GM10266 (cell line): Measurements from ENCODE around the gene USP22.

Experiments used
- DNase-seq: peaks from one replicate; pipeline ENCODE4 v3.0.0; 2012; ENCODE audit errors: extremely low spot score
- TF ChIP-seq, protein P1 (sequence below): IDR thresholded peaks from 2 replicates; pipeline ENCODE4 v1.5.1; 2012; ENCODE audit warnings: mild to moderate bottlenecking, low read depth; ENCODE audit not compliant: control insufficient read depth, insufficient read depth; ENCODE audit errors: missing control alignments

USP22 gene

DNA sequence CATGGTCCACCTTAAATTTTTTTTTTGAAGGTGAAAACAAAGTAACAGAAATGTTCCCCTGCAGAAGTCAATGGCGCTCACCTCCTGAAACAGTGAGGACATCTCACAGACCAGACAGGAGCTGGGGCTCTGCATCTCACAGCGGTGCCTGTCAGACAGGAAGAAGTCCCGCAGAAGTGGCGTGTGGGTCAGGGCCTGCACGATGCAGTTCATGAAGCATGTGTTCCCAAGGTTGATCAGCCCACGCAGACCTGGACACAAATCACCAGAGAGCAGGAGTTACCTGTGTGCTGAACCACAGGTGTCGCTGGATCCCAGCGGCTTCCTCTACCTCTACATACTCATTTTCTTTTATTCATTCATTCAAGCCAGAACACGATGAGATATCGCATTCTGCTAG, 24.9 kb downstream of the USP22 start:
- no peak for DNase-seq
- TF ChIP-seq, protein P1, sequence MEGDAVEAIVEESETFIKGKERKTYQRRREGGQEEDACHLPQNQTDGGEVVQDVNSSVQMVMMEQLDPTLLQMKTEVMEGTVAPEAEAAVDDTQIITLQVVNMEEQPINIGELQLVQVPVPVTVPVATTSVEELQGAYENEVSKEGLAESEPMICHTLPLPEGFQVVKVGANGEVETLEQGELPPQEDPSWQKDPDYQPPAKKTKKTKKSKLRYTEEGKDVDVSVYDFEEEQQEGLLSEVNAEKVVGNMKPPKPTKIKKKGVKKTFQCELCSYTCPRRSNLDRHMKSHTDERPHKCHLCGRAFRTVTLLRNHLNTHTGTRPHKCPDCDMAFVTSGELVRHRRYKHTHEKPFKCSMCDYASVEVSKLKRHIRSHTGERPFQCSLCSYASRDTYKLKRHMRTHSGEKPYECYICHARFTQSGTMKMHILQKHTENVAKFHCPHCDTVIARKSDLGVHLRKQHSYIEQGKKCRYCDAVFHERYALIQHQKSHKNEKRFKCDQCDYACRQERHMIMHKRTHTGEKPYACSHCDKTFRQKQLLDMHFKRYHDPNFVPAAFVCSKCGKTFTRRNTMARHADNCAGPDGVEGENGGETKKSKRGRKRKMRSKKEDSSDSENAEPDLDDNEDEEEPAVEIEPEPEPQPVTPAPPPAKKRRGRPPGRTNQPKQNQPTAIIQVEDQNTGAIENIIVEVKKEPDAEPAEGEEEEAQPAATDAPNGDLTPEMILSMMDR, result no peak

DNA sequence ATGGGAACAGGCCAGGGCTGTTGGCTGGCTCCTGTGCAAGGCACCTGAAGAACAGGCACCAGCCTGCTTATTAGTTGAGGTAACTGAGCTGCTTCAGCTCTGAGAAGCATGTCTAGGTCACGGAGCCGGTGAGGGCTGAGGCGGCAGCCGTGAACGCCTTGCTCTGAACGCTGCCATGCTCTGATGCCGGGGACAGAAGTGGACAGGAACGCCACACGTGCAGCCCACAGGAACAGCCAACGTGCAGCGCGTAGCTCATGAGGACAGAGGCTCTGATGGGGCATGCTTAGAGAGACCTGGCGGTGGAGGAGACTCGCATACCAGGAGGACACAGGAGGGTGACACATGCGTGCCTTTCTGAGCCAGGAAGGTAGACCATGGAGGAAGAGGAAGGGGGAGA, 25.6 kb downstream of the USP22 start:
- TF ChIP-seq, protein P1, result no peak
- DNase-seq, result no peak

DNA sequence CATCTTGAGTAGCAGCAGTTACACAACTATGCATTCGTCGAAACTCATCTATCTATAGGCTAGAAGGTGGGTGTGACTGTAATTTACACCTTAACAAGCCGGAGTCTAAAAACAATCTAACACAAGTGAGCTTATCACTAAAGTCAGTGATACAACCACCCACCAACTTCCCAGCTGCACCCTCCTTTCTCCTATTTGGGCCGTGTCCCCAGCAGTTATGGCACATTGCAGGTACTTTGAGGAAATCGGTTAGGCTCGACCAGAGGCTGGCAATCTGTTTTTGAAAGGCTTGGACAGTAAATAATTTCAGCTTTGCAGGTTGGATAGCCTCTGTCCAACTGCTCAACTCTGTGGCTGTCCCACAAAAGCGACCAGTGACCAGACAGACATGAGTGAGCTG, 26.0 kb downstream of the USP22 start:
- no peak for DNase-seq
- TF ChIP-seq, protein P1, result no peak

DNA sequence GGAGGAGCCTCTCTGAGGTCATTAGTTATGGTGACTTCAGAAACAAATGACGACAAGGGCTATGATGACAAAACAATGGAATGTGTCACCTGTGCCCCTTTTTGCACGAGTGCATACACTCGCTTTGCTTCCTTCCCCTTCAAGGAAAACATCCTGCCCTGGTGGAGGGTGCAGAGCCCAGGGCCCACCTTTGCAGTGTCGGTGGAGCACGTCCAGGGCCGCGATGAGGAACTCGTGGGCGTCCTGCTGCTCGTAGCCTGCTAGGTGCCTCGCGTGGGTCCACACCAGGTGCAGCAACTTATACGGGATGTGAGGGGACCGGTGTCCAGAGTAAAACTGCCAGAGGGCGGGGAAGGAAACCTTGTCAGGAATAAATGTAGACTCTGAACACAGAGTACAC, 27.2 kb downstream of the USP22 start:
- TF ChIP-seq, protein P1, result no peak
- DNase-seq, result no peak

DNA sequence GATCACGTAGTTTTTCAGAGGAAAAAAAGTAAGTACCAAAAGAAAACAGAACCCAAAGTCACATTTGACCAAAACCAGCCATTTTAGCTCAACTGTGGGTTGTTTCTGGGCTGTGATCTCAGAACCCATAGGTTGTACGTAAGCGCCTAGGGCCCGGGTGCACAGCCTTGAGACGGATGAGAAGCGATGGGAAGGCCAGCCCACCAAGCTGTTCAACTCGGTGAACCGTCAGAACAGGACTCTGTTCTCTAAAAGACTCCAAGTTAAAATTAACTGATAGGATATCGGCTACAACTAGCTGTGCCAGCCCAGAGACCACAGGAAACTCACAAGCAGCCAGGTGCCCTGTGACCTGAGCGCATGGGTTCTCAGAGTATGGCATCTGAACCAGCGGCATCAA, 28.3 kb downstream of the USP22 start:
- DNase-seq, result no peak
- TF ChIP-seq, protein P1, result no peak

DNA sequence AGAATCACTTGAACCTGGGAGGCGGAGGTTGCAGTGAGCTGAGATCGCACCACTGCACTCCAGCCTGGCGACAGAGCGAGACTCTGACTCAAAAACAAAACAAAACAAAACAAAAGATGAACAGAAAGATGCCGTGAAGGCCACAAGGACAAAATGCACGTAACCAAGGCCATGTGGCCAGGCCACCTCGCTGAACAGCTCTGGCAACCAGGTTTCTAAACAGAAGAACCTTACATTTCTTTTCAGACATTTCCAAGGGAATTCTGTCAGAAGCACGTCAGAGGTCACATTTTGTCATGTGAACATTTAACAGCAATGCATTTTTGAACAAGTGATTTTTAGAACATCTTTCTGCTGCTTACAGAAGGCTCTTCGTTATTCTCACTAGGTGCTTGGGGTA, 28.8 kb downstream of the USP22 start:
- TF ChIP-seq, protein P1, result no peak
- DNase-seq, result no peak

DNA sequence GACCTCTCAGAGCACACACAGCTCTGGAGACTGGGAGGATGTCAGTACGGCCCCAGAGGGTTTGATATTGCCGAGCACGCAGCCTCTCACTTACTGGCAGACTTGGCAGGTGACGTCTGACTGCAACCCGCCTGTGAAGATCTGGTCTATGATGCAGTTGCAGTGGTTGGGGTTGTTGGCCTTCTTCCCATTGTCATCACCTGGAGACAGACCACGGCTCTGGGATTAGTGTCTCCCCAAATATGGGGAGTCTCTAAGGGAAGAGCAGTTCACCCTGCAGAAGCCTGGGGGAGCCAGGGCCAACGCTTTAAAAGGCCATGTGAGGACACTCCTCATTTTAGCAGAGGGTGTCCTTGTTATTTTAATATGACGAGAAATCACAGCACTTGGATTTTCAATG, 30.1 kb downstream of the USP22 start:
- DNase-seq, result no peak
- TF ChIP-seq, protein P1, result no peak
